A549 (cell line): ENCODE data around the gene TFRC. TPM values are rescaled to one million over a fixed set of nuclear protein-coding genes. Genes with fewer than 3 reads are reported as not detected.

ENCODE experiments used
- ATAC-seq, 2 experiments: fragments of 200-7000 bp in 1 of 2; fragments of >200 bp in 1 of 2; cut with Nextera tagmentation in 1 of 2; cut with Tn5 transposase in 1 of 2; 3 replicates each; pipeline versions ENCODE4 v1.8.0 to v1.9.1; 2018 to 2020; ENCODE audit warnings: mild to moderate bottlenecking in 1 of 2, moderate library complexity in 1 of 2
- CTCF ChIA-PET: fragments of 300-600 bp; sonication (Branson Sonifier 250); formaldehyde crosslinking; extraction: SDS; loops from one replicate; lab custom pipeline; 2021; ENCODE audit warnings: antibody characterized with exemption, inconsistent platforms; lab: Yijun Ruan, JAX
- POLR2A ChIA-PET: fragments of 350-600 bp; formaldehyde crosslinking; extraction: SDS; loops from one replicate; lab custom pipeline; 2021; ENCODE audit warnings: antibody characterized with exemption, inconsistent platforms; lab: Yijun Ruan, JAX
- DNase-seq, 2 experiments: peaks; one replicate each; pipeline versions ENCODE4 v3.0.0 to v3.0.0-alpha.2; 2011 to 2016; ENCODE audit warnings: low read depth in 1 of 2, low spot score in 1 of 2
- FAIRE-seq: peaks from 2 replicates; lab custom pipeline; 2011; peaks lifted over from hg19 to GRCh38; lab: Jason Lieb, UNC
- H3K27ac ChIP-seq, 2 experiments: fragments of >200 bp; sonication (Bioruptor Twin); formaldehyde crosslinking; 3 replicates each; pipeline ENCODE4 v1.5.1; 2016 to 2017
- H3K4me1 ChIP-seq: fragments of >200 bp; sonication (Bioruptor Twin); formaldehyde crosslinking; 3 replicates; pipeline ENCODE4 v1.6.1; 2016
- H3K4me2 ChIP-seq: fragments of >200 bp; sonication (Bioruptor Twin); formaldehyde crosslinking; 3 replicates; pipeline ENCODE4 v1.6.1; 2016
- H3K4me3 ChIP-seq: fragments of >200 bp; sonication (Bioruptor Twin); formaldehyde crosslinking; 3 replicates; pipeline ENCODE4 v1.5.1; 2016
- H3K9me3 ChIP-seq: fragments of >200 bp; sonication (Bioruptor Twin); formaldehyde crosslinking; 3 replicates; pipeline ENCODE4 v1.6.1; 2016
- BCL3 ChIP-seq: fragments of >200 bp; sonication (Bioruptor Twin); formaldehyde crosslinking; IDR thresholded peaks from 3 replicates; pipeline ENCODE4 v1.6.1; 2016
- CBX8 ChIP-seq: fragments of 200-600 bp; sonication (generic); IDR thresholded peaks from 2 replicates; pipeline ENCODE4 v1.6.1; 2016
- CHD4 ChIP-seq: fragments of 200-600 bp; sonication (generic); IDR thresholded peaks from 2 replicates; pipeline ENCODE4 v1.6.1; 2016; ENCODE audit warnings: antibody characterized with exemption, mild to moderate bottlenecking, borderline replicate concordance
- E2F6 ChIP-seq: IDR thresholded peaks from 2 replicates; pipeline ENCODE4 v1.6.1; 2012; ENCODE audit warnings: low read depth, borderline replicate concordance
- ELK1 ChIP-seq: fragments of 150-350 bp; IDR thresholded peaks from 2 replicates; pipeline ENCODE4 v1.6.1; 2014; ENCODE audit warnings: low read depth, mild to moderate bottlenecking, low read length
- EP300 ChIP-seq, 2 experiments: fragments of >200 bp; sonication (Bioruptor Twin); formaldehyde crosslinking; IDR thresholded peaks; 2 replicates in 1 of 2; 3 replicates in 1 of 2; pipeline ENCODE4 v1.6.1; 2016 to 2017
- ESRRA ChIP-seq: fragments of 150-350 bp; IDR thresholded peaks from 2 replicates; pipeline ENCODE4 v1.6.1; 2014; ENCODE audit warnings: mild to moderate bottlenecking, low read length, borderline replicate concordance
- FOSB ChIP-seq: fragments of 250-450 bp; sonication (Bioruptor Pico); IDR thresholded peaks from 2 replicates; pipeline ENCODE4 v1.5.0; 2020; ENCODE audit warnings: mild to moderate bottlenecking, moderate library complexity
- FOSL2 ChIP-seq, 2 experiments: fragments of 450-650 bp in 1 of 2; fragments of >200 bp in 1 of 2; sonication (Bioruptor Twin) in 1 of 2; formaldehyde crosslinking; IDR thresholded peaks; 2 replicates each; pipeline versions ENCODE4 v1.5.0 to v1.6.1; 2016 to 2020; ENCODE audit warnings: mild to moderate bottlenecking in 1 of 2, moderate library complexity in 1 of 2
- FOXS1 ChIP-seq: fragments of 250-450 bp; sonication (Bioruptor Pico); IDR thresholded peaks from 2 replicates; pipeline ENCODE4 v1.5.0; 2020; ENCODE audit warnings: mild to moderate bottlenecking, moderate library complexity
- HEYL ChIP-seq: fragments of 250-450 bp; sonication (Bioruptor Pico); IDR thresholded peaks from 2 replicates; pipeline ENCODE4 v1.8.0; 2021; ENCODE audit warnings: mild to moderate bottlenecking, moderate library complexity
- HOXA7 ChIP-seq: fragments of 250-450 bp; sonication (Bioruptor Pico); IDR thresholded peaks from 2 replicates; pipeline ENCODE4 v1.5.0; 2020; ENCODE audit warnings: mild to moderate bottlenecking, moderate library complexity
- JUN ChIP-seq, 2 experiments: fragments of >200 bp; sonication (Bioruptor Twin); formaldehyde crosslinking; IDR thresholded peaks; 2 replicates in 1 of 2; 3 replicates in 1 of 2; pipeline ENCODE4 v1.6.1; 2016 to 2017
- KDM1A ChIP-seq: fragments of 200-600 bp; sonication (generic); IDR thresholded peaks from 2 replicates; pipeline ENCODE4 v1.6.1; 2016; ENCODE audit warnings: low read depth, mild to moderate bottlenecking
- MAX ChIP-seq: IDR thresholded peaks from 2 replicates; pipeline ENCODE4 v1.6.1; 2012
- MAZ ChIP-seq: fragments of 150-350 bp; IDR thresholded peaks from 2 replicates; pipeline ENCODE4 v1.6.1; 2014; ENCODE audit warnings: antibody characterized with exemption, low read depth, low read length, borderline replicate concordance
- NFE2L2 ChIP-seq: fragments of 150-350 bp; conservative IDR thresholded peaks from 2 replicates; pipeline ENCODE4 v1.6.1; 2014; ENCODE audit warnings: low read length
- NPAS2 ChIP-seq: fragments of 250-450 bp; sonication (Bioruptor Pico); IDR thresholded peaks from 2 replicates; pipeline ENCODE4 v1.8.0; 2022; ENCODE audit warnings: mild to moderate bottlenecking, moderate library complexity, borderline replicate concordance
- RCOR1 ChIP-seq: fragments of 150-350 bp; IDR thresholded peaks from 2 replicates; pipeline ENCODE4 v1.6.1; 2014; ENCODE audit warnings: antibody characterized with exemption, low read length, low read depth
- TFCP2L1 ChIP-seq: fragments of 250-450 bp; sonication (Bioruptor Pico); IDR thresholded peaks from 2 replicates; pipeline ENCODE4 v1.5.0; 2021; ENCODE audit warnings: mild to moderate bottlenecking
- WGBS: methylation state at CpG from one replicate; pipeline ENCODE4 v1.1.6; 2017; ENCODE audit errors: missing lambda C conversion rate; 5-methylcytosine and 5-hydroxymethylcytosine counted together
- polyA plus RNA-seq, 4 experiments: library from polyadenylated mRNA; depleted of rRNA in 3 of 4; stranded (reverse); fragments of >200 nt; fragmentation: RNase III in 1 of 4; extraction: RNeasy Plus Mini Kit Qiagen cat#74134 plus additional on column Dnase treatment in 1 of 4; gene quantifications; 2 replicates in 3 of 4; 3 replicates in 1 of 4; pipeline ENCODE4 v1.2.3, GENCODE V29; 2011 to 2017
- TF ChIP-seq, protein P1 (sequence below): fragments of >200 bp; sonication (Bioruptor Twin); formaldehyde crosslinking; IDR thresholded peaks from 2 replicates; pipeline ENCODE4 v1.6.1; 2016
- TF ChIP-seq, protein P2 (sequence below): IDR thresholded peaks from 2 replicates; pipeline ENCODE4 v1.6.1; 2012
- TF ChIP-seq, protein P3 (sequence below): fragments of 200-600 bp; sonication (generic); IDR thresholded peaks from 2 replicates; pipeline ENCODE4 v1.6.1; 2016; ENCODE audit warnings: antibody characterized with exemption, mild to moderate bottlenecking, moderate library complexity

TFRC gene
- polyA plus RNA-seq, 2 of the 4 experiments (the other 2 are of a cell fraction) = 132 to 147 TPM

- TF ChIP-seq ELK1 (no peak), JUN (IDR thresholded peaks at IDR 0.05) (no peak), BCL3 (no peak), FOXS1 (no peak), KDM1A (no peak), EP300 (IDR thresholded peaks at IDR 0.05) (no peak), CBX8 (no peak), NFE2L2 (no peak)
- TF ChIP-seq, protein P1, sequence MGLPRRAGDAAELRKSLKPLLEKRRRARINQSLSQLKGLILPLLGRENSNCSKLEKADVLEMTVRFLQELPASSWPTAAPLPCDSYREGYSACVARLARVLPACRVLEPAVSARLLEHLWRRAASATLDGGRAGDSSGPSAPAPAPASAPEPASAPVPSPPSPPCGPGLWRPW = no peak
- TF ChIP-seq, all 56 proteins: peak for 0
Observed at GRCh38 chr3:196121066-196121465, 39.2 kb upstream of the TFRC start (continued).

GRCh38 chr3:196120291-196120951 is 38.5 kb upstream of the TFRC start:
- no peak overlapping the region for H3K27ac ChIP-seq
- ChIA-PET POLR2A (no interaction called here), CTCF (interaction anchor here (0.7 kb wide), 1 partner anchor 218 kb away, joined by 5 read pairs; the partner anchor contains the start of gene TM4SF19)
- ATAC-seq = no peak
- DNase-seq = no peak
- H3K4me2 ChIP-seq = no peak overlapping the region
- H3K9me3 ChIP-seq = no peaks in the 10 kb centered on the region
- H3K4me1 ChIP-seq = no peaks in the 10 kb centered on the region
- WGBS = 75% methylated on average over 13 of the region's 14 CpGs
- no peak for TF ChIP-seq HOXA7
- no peak for TF ChIP-seq HEYL (CRISPR knock-in tag)
- TF ChIP-seq, protein P2, sequence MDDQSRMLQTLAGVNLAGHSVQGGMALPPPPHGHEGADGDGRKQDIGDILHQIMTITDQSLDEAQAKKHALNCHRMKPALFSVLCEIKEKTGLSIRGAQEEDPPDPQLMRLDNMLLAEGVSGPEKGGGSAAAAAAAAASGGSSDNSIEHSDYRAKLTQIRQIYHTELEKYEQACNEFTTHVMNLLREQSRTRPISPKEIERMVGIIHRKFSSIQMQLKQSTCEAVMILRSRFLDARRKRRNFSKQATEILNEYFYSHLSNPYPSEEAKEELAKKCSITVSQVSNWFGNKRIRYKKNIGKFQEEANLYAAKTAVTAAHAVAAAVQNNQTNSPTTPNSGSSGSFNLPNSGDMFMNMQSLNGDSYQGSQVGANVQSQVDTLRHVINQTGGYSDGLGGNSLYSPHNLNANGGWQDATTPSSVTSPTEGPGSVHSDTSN = no peak
- TF ChIP-seq ESRRA = no peak
- no peak for TF ChIP-seq BCL3
- no peak for TF ChIP-seq JUN (IDR thresholded peaks at IDR 0.05)
- no peak for TF ChIP-seq FOSL2 (IDR thresholded peaks at IDR 0.05)
- no peak for TF ChIP-seq FOSL2 (CRISPR knock-in tag; IDR thresholded peaks at IDR 0.05)
- no peak for TF ChIP-seq TFCP2L1
- TF ChIP-seq MAZ = no peak
- no peak for TF ChIP-seq CBX8
- no peak for TF ChIP-seq FOSB (CRISPR knock-in tag)
- TF ChIP-seq EP300 (IDR thresholded peaks at IDR 0.05) = no peak
- TF ChIP-seq RCOR1 = no peak
- no peak for TF ChIP-seq NPAS2 (CRISPR knock-in tag)
- TF ChIP-seq NFE2L2 = no peak
- TF ChIP-seq CHD4 = no peak
- no peak for TF ChIP-seq E2F6
- TF ChIP-seq, protein P3, sequence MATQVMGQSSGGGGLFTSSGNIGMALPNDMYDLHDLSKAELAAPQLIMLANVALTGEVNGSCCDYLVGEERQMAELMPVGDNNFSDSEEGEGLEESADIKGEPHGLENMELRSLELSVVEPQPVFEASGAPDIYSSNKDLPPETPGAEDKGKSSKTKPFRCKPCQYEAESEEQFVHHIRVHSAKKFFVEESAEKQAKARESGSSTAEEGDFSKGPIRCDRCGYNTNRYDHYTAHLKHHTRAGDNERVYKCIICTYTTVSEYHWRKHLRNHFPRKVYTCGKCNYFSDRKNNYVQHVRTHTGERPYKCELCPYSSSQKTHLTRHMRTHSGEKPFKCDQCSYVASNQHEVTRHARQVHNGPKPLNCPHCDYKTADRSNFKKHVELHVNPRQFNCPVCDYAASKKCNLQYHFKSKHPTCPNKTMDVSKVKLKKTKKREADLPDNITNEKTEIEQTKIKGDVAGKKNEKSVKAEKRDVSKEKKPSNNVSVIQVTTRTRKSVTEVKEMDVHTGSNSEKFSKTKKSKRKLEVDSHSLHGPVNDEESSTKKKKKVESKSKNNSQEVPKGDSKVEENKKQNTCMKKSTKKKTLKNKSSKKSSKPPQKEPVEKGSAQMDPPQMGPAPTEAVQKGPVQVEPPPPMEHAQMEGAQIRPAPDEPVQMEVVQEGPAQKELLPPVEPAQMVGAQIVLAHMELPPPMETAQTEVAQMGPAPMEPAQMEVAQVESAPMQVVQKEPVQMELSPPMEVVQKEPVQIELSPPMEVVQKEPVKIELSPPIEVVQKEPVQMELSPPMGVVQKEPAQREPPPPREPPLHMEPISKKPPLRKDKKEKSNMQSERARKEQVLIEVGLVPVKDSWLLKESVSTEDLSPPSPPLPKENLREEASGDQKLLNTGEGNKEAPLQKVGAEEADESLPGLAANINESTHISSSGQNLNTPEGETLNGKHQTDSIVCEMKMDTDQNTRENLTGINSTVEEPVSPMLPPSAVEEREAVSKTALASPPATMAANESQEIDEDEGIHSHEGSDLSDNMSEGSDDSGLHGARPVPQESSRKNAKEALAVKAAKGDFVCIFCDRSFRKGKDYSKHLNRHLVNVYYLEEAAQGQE = no peak
- no peak for TF ChIP-seq MAX
- TF ChIP-seq, all 56 proteins: peak for 0
- H3K4me3 ChIP-seq = no peak overlapping the region
- no peak for FAIRE-seq
